ENCODE data around the gene KDM7A.
A peak's percentile ranks its signal among the peaks of the same experiment; 100 is the strongest.
"Not testable (repeated sequence)": the region's sequence is repeated elsewhere in the genome, so short reads cannot be mapped to it uniquely, and the experiment has no call there.

Gene KDM7A

GRCh38 chr7:140201393-140201792, 24.6 kb upstream of the KDM7A start:
- DNase-seq, result no peak

GRCh38 chr7:140200061-140200989, 23.5 kb upstream of the KDM7A start:
- no peak for DNase-seq

- DNase-seq, result no peak
Observed at GRCh38 chr7:140197938-140198337, 21.2 kb upstream of the KDM7A start.

GRCh38 chr7:140197218-140197890, 20.6 kb upstream of the KDM7A start:
- no peak for DNase-seq

- DNase-seq, result no peak
Observed at GRCh38 chr7:140196361-140197217, 19.8 kb upstream of the KDM7A start.

GRCh38 chr7:140195859-140196258, 19.1 kb upstream of the KDM7A start:
- no peak for DNase-seq

GRCh38 chr7:140192620-140193019, 15.8 kb upstream of the KDM7A start:
- no peak for DNase-seq

- no peak for DNase-seq
Observed at GRCh38 chr7:140192176-140192575, 15.4 kb upstream of the KDM7A start.

GRCh38 chr7:140190588-140190987, 13.8 kb upstream of the KDM7A start:
- DNase-seq, result no peak

- no peak for DNase-seq
Observed at GRCh38 chr7:140189917-140190316, 13.1 kb upstream of the KDM7A start.

- DNase-seq, result no peak
Observed at GRCh38 chr7:140182917-140183316, 6.1 kb upstream of the KDM7A start.

GRCh38 chr7:140179339-140179738, 2.6 kb upstream of the KDM7A start:
- DNase-seq, result no peak

- peak; percentile 23 for DNase-seq
Observed at GRCh38 chr7:140176122-140176701, 571 bp downstream of the KDM7A start.

GRCh38 chr7:140175221-140176121, 1.3 kb downstream of the KDM7A start:
- DNase-seq, result peak; percentile 90

- no peak for DNase-seq
Observed at GRCh38 chr7:140174217-140174616, 2.6 kb downstream of the KDM7A start.

GRCh38 chr7:140170375-140170774, 6.4 kb downstream of the KDM7A start:
- no peak for DNase-seq

- DNase-seq, result no peak
Observed at GRCh38 chr7:140168816-140169215, 8.0 kb downstream of the KDM7A start.

GRCh38 chr7:140165422-140165821, 11.4 kb downstream of the KDM7A start:
- DNase-seq, result no peak

GRCh38 chr7:140162081-140162480, 14.7 kb downstream of the KDM7A start:
- not testable (repeated sequence) for DNase-seq

GRCh38 chr7:140161047-140161446, 15.7 kb downstream of the KDM7A start:
- DNase-seq, result no peak

- no peak for DNase-seq
Observed at GRCh38 chr7:140160308-140160707, 16.5 kb downstream of the KDM7A start.

GRCh38 chr7:140159497-140159896, 17.3 kb downstream of the KDM7A start:
- no peak for DNase-seq
